ENCODE results near the gene B3GALNT1.

B3GALNT1 gene

DNA sequence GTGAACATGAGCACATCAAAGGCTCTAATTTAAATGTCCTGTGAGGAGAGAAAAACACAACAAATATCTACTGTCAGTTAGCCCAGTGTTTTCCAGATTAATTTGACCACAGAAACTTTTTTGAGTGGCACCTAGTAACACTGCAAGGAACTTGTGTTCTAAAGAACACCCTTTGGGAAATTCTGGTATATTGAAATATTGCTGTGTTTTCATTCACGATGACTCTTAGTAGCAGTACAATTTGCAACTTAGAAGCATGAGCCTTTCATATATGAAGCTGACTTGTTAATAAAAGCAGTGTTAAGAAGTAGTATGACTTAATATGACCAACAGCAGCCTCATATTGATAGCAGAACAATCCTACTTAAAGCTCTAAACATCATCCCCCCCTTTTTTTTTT is 32.0 kb downstream of the B3GALNT1 start:
- DNase-seq, result no peak

DNA sequence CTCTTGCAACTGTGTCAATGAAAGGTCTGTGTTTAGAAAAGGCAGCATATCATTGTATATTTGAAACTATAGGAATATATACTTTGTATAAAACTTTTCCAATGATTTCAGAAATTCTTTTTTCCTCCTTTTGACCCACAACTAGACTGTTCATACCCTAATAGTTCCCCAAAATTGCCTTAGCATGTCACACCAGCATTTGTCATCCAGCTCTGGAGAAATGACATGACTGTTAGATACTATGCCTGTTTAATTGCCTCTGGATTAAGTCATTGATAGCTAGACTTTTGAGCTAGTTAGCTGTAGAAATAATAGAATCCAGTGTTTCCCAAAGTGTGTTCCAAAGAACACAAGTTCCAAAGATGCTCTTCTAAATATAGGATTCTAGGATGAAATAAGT is 32.4 kb downstream of the B3GALNT1 start:
- DNase-seq, result no peak

DNA sequence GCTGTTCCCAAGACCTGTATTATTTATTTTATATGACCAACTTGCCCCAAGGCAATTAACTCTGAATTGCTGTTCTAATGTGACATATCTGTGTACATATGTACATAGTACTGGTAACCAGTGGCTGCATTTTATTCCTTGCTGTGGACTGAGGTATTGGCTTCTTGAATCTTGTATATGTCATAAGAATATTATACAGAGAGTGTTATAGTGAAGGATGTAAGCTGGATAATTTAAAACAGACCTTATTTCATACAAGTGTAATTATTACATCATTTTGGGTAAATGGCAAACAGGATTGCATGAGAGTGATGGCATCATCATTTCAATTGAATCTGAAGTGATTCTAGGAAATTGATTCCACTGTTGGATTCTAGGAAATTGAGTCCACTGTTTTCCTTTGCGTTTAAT is 32.9 kb downstream of the B3GALNT1 start:
- no peak for DNase-seq

DNA sequence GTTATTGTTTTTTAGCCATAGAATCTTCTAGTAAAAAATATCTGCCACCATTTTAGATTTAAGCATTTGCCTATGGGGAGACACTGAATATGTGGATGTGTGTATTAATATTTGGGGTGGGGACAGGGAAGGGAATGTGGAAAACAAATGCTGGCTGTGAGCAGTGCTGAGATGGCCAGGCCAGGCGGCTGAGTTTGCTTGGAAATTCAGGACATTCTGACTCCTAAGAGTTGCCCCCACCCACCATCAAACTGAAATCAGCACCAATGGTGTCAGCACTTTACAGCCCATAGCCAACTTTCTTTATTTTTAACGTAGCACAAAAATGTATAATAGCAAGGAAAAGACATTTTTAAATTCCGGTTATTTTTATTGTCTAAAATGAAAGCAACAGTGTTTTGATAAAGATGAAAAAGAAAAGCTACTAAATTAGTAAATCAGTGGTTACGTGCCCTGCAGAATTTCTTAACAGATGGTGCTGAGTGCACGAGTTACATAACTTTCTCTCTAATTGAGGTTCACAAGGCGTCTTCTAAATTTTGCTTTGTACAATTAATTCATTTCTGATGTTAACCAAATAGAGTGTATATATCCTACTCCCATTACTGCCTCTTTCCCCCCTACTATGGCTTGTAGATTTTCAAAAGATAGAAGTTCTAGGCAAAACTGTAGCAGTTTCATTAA is 34.0 kb downstream of the B3GALNT1 start:
- DNase-seq, result no peak

DNA sequence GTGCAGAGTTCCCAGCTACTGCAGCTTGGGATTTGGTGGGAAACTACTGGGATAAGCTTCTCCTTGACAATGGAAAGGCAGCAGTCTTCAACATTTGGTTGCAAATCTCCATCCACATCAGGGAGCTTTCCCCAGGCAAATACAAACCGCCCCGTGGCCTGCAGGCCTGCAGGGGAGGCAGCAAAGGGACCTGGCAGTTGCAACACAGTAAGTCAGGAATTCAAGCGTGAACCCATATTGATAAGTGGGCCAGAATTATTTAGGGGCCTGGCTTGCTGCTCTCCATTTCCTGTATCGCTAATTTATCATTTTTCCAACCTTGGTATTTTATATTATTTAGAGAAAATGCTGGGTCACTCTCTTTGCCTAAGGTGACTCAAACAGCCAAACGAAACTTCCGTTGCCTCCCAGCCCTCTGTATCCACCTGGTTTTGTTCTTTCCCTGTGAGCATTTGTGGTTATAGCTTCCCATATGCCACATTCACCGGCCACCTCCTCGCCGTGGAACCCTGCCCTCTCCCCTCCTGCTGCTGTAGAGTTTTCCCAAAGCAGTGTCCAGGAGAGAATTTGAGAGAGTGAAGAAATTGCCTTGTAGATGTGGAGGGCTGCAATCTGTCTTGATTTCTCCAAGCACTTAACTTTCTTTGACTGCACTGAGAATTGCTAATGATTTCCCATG is 34.8 kb downstream of the B3GALNT1 start:
- no peak for DNase-seq

DNA sequence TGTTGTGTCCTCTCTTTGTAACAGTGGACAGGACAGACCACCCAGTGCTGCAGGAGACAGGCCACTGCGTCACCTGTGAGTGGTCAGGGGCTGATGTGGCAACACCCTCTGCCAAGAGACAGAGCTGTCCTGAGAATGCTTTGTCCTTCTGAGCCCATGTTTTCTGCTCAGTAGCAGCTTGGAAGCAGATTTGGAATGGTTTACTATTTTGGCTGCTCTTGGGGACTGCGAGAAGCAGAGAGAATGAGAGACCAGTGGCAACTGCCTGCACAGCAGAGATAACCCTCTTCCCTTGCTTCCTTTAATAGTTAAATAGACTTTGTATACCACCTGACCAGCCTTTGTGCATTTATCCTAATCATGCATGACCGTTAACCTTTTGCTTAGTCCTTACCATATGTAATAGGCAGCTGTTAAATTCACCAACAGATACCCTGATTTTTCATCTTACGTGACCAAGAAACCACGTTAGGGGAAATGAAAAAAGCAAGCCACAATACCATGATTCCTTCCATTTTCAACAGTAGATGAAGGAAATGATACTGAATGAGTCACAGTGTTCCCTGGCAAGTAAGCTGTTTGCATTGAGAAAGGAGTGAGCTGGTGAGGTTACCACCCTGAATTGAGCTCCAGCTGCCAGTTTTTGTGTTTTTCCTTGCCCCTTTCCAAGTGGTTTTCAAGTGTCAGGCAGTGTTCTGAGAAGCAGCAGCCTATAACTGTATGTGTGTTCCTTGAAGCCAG is 35.5 kb downstream of the B3GALNT1 start:
- DNase-seq, result peak in 1 of 5 experiments; percentile 39

DNA sequence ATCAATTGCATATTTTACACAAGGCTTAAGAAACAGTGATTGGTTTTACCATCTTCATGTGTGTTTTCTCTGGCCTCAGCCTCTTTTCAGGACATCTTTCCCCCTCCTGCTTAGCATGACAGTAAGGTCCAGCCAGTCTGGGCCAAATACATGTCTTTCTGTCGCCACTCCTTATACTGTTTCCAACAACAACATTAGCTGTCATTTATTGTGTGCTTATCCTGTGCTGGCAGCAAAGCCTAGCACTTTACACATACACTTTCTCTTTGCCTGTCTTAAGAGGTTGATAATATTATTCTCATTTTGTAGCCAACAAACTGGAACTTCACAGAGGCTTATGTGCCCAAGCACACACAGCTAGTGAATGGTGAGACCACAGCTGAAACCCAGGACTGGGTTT is 37.8 kb downstream of the B3GALNT1 start:
- no peak for DNase-seq

DNA sequence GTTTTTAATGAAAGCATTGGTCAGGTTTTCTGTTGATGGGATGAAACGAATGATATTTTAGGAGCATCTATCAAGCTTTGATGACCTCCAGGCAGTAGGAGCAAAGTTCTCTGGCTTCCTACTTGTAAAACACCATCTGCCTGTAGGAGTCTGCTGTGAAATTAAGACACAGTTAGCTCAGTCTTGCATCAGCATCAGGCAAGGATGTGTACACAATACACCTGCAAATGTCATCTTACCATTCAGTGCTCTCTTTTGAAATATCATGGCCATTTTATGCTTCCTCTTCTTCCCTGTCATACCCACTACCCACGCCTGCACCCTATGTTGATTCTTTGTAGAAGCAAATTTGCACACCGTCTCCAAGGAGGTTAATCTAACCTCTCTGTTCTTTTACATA is 38.2 kb downstream of the B3GALNT1 start:
- no peak for DNase-seq

DNA sequence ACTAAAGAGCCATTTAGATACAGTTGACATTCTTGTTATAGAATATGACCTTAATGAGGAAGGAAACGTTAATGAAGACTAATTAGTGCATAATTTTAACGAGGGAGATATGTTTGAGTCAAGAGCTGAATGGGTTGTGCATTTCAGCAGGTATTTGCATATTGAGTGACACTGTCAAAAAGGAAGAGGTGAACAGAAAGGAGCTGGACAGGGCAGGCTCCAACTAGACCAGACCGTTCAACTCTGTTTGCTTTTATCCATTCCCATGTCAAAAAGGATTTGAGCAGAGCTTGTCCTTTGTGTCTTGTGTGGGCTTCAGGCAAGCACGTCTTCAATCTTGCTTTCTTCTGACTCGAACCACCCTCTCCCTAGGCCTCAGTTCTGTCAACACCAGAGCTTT is 40.7 kb downstream of the B3GALNT1 start:
- DNase-seq, result no peak

DNA sequence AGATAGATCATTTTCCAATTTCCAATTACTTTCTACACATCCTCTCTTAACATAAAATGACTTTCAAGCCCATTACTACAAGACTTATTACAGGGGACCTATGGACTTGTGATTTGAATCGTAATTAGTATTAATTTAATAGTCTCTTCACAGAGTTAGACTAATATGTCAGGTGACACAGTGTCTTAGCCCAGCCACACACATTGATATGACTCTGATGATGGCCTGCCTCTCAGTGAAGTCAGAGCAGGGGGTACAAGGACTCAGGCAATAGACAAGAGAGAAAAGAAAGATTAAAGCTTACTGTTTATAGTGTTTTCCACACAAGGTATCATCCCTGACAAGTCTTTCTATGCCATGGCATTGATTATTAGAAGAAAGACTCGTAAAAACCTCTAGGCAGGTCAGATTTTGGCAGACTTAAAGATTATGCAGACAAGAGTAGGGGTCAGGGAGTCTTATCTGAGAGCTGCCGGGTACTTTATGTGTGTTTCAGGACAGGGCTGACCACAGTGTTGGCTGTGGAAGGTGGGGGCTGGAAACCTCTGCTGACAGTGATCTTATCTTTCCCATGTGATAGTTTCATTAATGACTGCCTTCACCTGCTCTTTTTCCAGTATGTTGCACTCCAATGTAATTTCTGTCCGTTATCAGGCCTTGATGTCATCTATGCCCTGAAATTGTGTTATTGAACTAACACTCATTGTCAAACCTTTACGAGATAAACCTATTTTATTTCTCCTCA is 50.1 kb downstream of the B3GALNT1 start:
- no peak for DNase-seq

DNA sequence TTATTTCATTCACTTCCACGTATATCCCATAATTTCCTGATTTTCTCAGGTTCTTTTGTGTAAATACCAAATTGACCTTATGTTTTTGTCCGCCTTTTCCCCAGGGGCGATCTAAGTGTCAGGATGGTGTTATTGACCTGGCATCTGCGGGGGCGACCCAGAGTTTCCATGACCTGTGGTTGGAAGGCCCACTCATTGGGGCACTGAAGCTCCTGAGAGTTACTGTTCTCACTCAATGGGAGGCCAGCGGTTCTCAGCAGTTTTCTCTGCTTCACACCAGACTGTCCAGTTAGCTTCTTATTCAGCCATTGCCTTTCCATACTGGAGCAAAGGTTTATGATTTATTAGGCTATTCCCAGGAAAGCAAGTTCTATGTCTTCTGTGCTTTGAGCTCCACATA is 53.3 kb downstream of the B3GALNT1 start:
- DNase-seq, result no peak

DNA sequence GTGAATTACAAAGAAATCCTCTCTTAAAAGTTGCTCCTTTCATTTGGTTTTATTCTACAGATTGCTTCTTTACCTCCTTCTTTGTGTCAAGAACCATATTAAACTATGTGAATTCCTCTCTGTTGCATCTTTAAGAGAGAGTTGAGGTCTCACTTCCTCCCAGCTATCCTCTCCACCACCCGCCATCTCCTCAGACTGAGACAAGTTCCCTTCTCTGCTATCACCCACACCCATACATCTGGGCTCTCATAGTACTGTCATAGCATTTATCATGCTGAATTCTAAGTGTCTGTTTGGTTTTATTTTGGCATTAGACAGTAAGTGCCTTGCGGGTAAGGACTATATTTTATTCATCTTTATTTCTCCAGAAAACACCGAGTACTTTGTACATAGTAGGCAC is 54.2 kb downstream of the B3GALNT1 start:
- DNase-seq, result no peak

DNA sequence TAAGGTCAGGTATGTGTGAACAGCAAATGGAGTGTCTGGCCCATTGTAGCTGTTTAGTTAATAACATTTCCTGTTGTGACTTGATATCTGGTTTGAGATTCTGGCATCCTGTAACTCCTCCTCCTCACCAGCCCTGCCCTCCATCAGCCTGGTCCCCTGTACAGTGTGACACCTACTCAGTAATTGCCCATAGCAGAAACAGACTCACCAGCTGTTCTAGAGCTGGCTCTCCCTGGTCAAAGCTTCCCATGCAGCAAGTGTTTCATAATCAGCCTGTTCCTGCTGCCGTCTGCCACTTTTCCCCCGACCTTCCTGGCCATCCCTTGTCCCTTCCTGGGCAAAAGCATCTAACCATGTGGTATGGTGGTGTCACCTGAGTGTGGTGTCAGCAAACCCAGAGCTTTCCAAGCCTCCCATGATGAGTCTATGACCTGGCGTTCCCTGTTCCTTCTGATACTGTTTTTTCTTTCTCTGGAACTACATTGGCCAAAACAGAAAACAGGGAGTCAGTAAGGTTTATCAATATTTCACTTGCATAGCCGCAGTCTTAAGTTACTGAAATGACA is 55.4 kb downstream of the B3GALNT1 start:
- no peak for DNase-seq

DNA sequence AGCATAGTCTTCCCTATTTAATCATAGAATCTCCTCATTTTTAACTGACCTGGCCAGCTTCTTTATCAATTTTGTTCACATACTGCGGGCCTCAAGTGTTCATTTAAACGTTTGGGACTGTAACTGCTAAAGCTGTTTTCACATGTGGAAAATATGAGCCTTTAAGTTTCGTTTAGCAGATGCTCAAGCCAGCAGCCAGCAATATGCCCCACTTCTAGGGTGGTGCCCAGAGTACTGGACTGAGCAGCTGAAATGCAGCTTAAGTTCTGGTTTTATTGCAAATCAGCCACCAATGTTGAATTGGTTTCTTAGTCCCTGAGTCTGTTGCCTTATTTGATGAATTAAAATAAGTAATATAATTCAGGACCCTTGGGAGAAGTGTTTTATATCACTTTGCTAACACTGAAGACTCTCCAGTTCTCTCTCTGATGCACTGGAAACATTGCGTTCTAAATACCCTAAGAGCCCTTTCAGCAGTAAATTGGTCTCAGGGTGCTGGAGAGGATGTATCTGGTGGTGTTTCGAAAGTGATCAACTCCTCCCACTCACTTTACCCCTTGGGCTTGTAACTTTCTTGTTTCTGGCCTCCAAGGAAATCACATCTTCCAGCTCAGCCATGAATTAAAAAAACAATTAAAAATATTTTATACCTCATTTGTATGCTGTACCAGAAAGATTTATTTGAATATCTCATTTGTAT is 61.7 kb downstream of the B3GALNT1 start:
- no peak for DNase-seq

DNA sequence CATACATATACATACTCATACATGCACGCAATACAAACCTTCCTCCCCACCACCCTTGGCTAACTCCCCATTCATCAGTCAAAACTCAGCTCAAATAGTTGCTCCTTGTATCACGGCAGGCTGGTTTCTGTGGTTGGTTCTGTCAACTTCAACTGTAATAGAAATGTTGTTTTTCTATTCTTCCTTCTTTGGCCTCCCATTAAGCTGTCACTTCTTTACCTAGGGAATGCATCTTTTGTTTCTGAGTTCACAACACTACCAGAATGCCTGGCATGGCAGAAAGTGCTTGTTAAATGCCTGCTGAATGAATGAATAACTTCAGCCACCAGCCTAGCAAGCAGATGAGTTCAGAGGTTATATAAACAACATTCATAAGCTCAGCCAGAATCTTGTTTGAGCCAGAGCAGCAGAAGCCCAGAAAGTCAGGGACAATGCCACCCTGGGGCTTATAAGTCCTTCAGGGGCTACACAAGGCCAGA is 63.1 kb downstream of the B3GALNT1 start:
- no peak for DNase-seq

DNA sequence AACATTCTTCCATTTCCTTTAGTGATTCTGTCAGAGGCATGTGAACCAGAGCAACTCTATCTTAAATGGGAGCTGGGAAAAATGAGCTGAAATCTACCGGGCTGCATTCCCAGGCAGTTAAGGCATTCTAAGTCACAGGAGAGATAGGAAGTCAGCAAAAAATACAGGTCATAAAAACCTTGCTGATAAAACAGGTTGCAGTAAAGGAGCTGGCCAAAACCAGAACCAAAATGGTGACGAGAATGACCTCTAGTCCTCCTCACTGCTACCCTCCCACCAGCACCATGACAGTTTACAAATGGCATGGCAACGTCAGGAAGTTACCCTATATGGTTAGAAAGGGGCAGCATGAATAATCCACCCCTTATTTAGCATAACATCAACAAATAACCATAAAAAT is 66.4 kb downstream of the B3GALNT1 start:
- no peak for DNase-seq

DNA sequence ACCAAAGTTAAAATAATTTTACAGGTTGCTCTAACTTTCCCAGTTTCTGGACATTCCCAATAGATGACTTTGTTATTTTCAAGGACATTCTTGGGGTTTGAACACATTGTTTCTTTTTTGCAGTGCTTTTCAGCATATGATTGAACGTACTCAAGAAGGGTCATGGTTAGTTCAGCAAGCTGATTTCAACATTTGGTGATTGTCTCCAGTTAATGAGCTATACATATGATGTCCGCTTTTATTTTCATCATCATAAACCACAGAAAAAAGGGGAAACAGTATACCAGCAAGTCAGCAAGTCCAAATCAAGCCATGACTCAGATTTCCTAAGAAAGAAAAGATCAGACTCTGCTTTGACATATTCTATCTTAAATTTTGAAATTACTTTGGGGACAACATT is 69.4 kb downstream of the B3GALNT1 start:
- no peak for DNase-seq

DNA sequence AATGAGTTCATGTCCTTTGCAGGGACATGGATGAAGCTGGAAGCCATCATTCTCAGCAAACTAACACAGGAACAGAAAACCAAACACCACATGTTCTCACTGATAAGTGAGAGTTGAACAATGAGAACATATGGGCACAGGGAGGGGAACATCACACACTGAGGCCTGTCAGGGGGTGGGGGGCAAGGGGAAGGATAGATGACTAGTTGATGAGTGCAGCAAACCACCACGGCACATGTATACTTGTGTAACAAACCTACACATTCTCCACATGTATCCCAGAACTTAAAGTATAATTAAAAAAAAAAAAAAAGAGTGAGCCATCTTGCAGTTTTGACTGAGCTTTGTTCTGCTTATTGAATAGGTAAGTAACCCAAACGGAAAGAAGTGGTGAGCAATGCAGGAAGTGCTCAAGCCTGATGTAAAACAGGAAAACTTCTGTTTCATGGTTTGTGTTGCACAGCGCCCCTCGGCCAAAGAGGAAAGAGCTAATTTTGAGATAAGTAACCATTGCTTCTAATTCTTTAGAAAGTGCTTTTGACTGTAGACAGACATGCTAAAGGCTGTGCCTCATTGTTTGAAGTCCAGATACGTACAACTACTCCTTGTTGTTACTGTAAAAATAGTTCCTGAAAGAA is 70.1 kb downstream of the B3GALNT1 start:
- peak in 1 of 5 experiments; percentile 55 for DNase-seq

Data from T-helper 2 cell (primary cell).